K562 (cell line): Measurements from ENCODE around the gene CFAP44. TPM values are rescaled to one million over a fixed set of nuclear protein-coding genes. Genes with fewer than 3 reads are reported as not detected.

Experiments
- ATAC-seq: fragments of 200-7000 bp; cut with Tn5 transposase; 3 replicates; pipeline ENCODE4 v1.9.1; 2020; ENCODE audit warnings: moderate library complexity
- BruUV-seq: library from RNA; stranded (reverse); fragments of 400-500 nt; replicated peaks from 2 replicates; lab custom pipeline; 2021; lab: Mats Ljungman, UMichigan
- CTCF ChIA-PET: fragments of 300-600 bp; formaldehyde crosslinking; extraction: SDS; loops from one replicate; lab custom pipeline; 2021; ENCODE audit warnings: low intra/inter-chr PET ratio; lab: Yijun Ruan, JAX
- POLR2A ChIA-PET: fragments of 300-600, 350-650 bp; sonication (Branson Sonifier 250); formaldehyde crosslinking; extraction: SDS; loops from one replicate; lab custom pipeline; 2021; ENCODE audit warnings: antibody characterized with exemption, inconsistent platforms; lab: Yijun Ruan, JAX
- DNase-seq, 4 experiments: peaks; one replicate each; pipeline versions ENCODE4 v3.0.0 to v3.0.0-alpha.2; 2011 to 2018; ENCODE audit warnings: low spot score in 3 of 4, mixed read lengths in 3 of 4; ENCODE audit errors: extremely low read depth in 1 of 4
- FAIRE-seq: peaks from 2 replicates; lab custom pipeline; 2011; peaks lifted over from hg19 to GRCh38; lab: Jason Lieb, UNC
- H2AFZ ChIP-seq: 2 replicates; pipeline ENCODE4 v1.6.0; 2011; ENCODE audit warnings: low read depth, low read length, control low read depth, inconsistent platforms
- H3K27ac ChIP-seq: fragments of 200-600 bp; 3 replicates; pipeline ENCODE4 v1.8.0; 2011; ENCODE audit warnings: low read depth, mild to moderate bottlenecking, control low read depth, inconsistent platforms, low read length, moderate library complexity, mixed read lengths; ENCODE audit errors: extremely low read depth
- H3K27me3 ChIP-seq, 2 experiments: fragments of 300-600 bp in 1 of 2; 2 replicates in 1 of 2; 3 replicates in 1 of 2; pipeline versions ENCODE4 v1.6.0 to v1.8.0; 2011; ENCODE audit warnings: inconsistent platforms in 2 of 2, low read length in 2 of 2, mild to moderate bottlenecking in 1 of 2, mixed read lengths in 1 of 2, moderate library complexity in 1 of 2; ENCODE audit not compliant: control insufficient read depth in 2 of 2, insufficient read depth in 2 of 2
- H3K36me3 ChIP-seq: fragments of 300-600 bp; 3 replicates; pipeline ENCODE4 v1.8.0; 2011; ENCODE audit warnings: mild to moderate bottlenecking, low read length, inconsistent platforms; ENCODE audit not compliant: control insufficient read depth, insufficient read depth
- H3K4me1 ChIP-seq, 2 experiments: fragments of 200-600 bp in 1 of 2; replicated peaks in 1 of 2; 2 replicates in 1 of 2; 3 replicates in 1 of 2; pipeline versions ENCODE4 v1.5.1 to v1.8.0; 2011; ENCODE audit warnings: inconsistent platforms in 2 of 2, low read length in 2 of 2, mild to moderate bottlenecking in 1 of 2, mixed read lengths in 1 of 2, moderate library complexity in 1 of 2; ENCODE audit not compliant: control insufficient read depth in 2 of 2, insufficient read depth in 2 of 2
- H3K4me2 ChIP-seq: 2 replicates; pipeline ENCODE4 v1.6.1; 2011; ENCODE audit warnings: low read length, control low read depth, inconsistent platforms, mixed read lengths; ENCODE audit not compliant: insufficient read depth
- H3K4me3 ChIP-seq: fragments of 200-600 bp; sonication (generic), shearing (Covaris generic); 2 replicates; pipeline ENCODE4 v1.5.1; 2016; ENCODE audit warnings: control low read depth, inconsistent platforms
- H3K79me2 ChIP-seq: fragments of 200-600 bp; 3 replicates; pipeline ENCODE4 v1.8.0; 2011; ENCODE audit warnings: low read length, inconsistent platforms; ENCODE audit not compliant: control insufficient read depth, insufficient read depth
- H3K9ac ChIP-seq, 2 experiments: 2 replicates each; pipeline versions ENCODE4 v1.6.0 to v1.6.1; 2011; ENCODE audit warnings: low read depth in 2 of 2, low read length in 2 of 2, control low read depth in 1 of 2, inconsistent platforms in 1 of 2, mild to moderate bottlenecking in 1 of 2, mixed read lengths in 1 of 2; ENCODE audit not compliant: insufficient read depth in 1 of 2
- H3K9me1 ChIP-seq: one replicate; pipeline ENCODE4 v1.6.0; 2011; ENCODE audit warnings: inconsistent platforms, mild to moderate bottlenecking, low read length, moderate library complexity; ENCODE audit not compliant: control insufficient read depth, insufficient read depth
- H3K9me3 ChIP-seq: replicated peaks from 2 replicates; pipeline ENCODE4 v1.5.1; 2011; ENCODE audit warnings: low read depth, low read length, inconsistent platforms; ENCODE audit not compliant: control insufficient read depth, insufficient read depth
- H4K20me1 ChIP-seq: replicated peaks from 2 replicates; pipeline ENCODE4 v1.6.1; 2011; ENCODE audit warnings: low read length, inconsistent platforms, mixed read lengths; ENCODE audit not compliant: control insufficient read depth, insufficient read depth
- CREBBP ChIP-seq: IDR thresholded peaks from one replicate; pipeline ENCODE4 v1.6.1; 2012; ENCODE audit warnings: low read depth, mild to moderate bottlenecking, control low read depth, inconsistent platforms, low read length
- HLTF ChIP-seq: fragments of 450-650 bp; IDR thresholded peaks from 2 replicates; pipeline ENCODE4 v1.6.1; 2016
- MAFK ChIP-seq: IDR thresholded peaks from 2 replicates; pipeline ENCODE4 v1.6.1; 2011; ENCODE audit warnings: low read length, improper control_type of control experiment
- REST ChIP-seq, 2 experiments: fragments of 450-650 bp; formaldehyde crosslinking in 1 of 2; IDR thresholded peaks; 2 replicates each; pipeline versions ENCODE4 v1.4.0 to v1.6.1; 2014 to 2020; ENCODE audit warnings: mild to moderate bottlenecking in 2 of 2, borderline replicate concordance in 1 of 2, low read depth in 1 of 2
- SRSF9 ChIP-seq: fragments of 200-400 bp; formaldehyde crosslinking; IDR thresholded peaks from 2 replicates; pipeline ENCODE4 v1.6.1; 2017; ENCODE audit warnings: low read depth, low read length, borderline replicate concordance
- ZNF696 ChIP-seq: fragments of 250-450 bp; sonication (Bioruptor Pico); conservative IDR thresholded peaks from 2 replicates; pipeline ENCODE4 v1.4.0; 2020; ENCODE audit warnings: mild to moderate bottlenecking, moderate library complexity
- WGBS: fragments of 100-300 bp; shearing (Covaris generic); methylation state at CpG from one replicate; pipeline ENCODE4 v1.1.6; 2016; ENCODE audit warnings: low coverage, mixed read lengths; ENCODE audit not compliant: insufficient coverage; ENCODE audit errors: missing lambda C conversion rate; 5-methylcytosine and 5-hydroxymethylcytosine counted together
- in situ Hi-C: fragments of 300-500 bp; cut with MboI; formaldehyde crosslinking; loops from 4 replicates; pipeline ENCODE4 v1.15.0; 2018; ENCODE audit warnings: inconsistent platforms, mixed read lengths
- intact Hi-C: fragments of 100-400 bp; cut with micrococcal nuclease; formaldehyde crosslinking; loops from 2 replicates; pipeline ENCODE4 v1.14.2; 2022
- polyA plus RNA-seq, 8 experiments: library from polyadenylated mRNA; depleted of rRNA in 4 of 8; stranded (reverse) in 5 of 8; unstranded in 3 of 8; fragments of >200 nt; fragmentation: Nextera tagmentation in 2 of 8; fragmentation: Illumina TruSeq in 1 of 8; extraction: Ambion mirVana in 2 of 8; extraction: Trizol in 1 of 8; gene quantifications; 2 replicates each; pipeline versions ENCODE4 v1.2.1 to v1.2.3, GENCODE V29; 2011 to 2014; ENCODE audit warnings: inconsistent platforms in 1 of 8, missing spikeins in 1 of 8
- total RNA-seq, 7 experiments: library from RNA; depleted of rRNA in 6 of 7; stranded (reverse); fragments of >200 nt in 6 of 7; fragmentation: Illumina TruSeq in 2 of 7; extraction: Trizol in 2 of 7; gene quantifications; 2 replicates each; pipeline versions ENCODE4 v1.2.1 to v1.2.3, GENCODE V29; 2011 to 2021; ENCODE audit warnings: low replicate concordance in 1 of 7
- TF ChIP-seq, protein P1 (sequence below): fragments of 250-450 bp; sonication (Bioruptor Pico); IDR thresholded peaks from 2 replicates; pipeline ENCODE4 v1.5.0; 2021; ENCODE audit warnings: mild to moderate bottlenecking, borderline replicate concordance
- TF ChIP-seq, protein P2 (sequence below): sonication (generic); formaldehyde crosslinking; IDR thresholded peaks from 2 replicates; pipeline ENCODE4 v1.8.0; 2023; ENCODE audit warnings: mild to moderate bottlenecking, missing genetic modification reagents

CFAP44 gene
- total and polyA plus RNA-seq, 9 of the 15 experiments (the other 6 are each of a cell fraction or from before 2014, with no cell fraction given): 0.29 to 2.4 (median 1.1) TPM

DNA sequence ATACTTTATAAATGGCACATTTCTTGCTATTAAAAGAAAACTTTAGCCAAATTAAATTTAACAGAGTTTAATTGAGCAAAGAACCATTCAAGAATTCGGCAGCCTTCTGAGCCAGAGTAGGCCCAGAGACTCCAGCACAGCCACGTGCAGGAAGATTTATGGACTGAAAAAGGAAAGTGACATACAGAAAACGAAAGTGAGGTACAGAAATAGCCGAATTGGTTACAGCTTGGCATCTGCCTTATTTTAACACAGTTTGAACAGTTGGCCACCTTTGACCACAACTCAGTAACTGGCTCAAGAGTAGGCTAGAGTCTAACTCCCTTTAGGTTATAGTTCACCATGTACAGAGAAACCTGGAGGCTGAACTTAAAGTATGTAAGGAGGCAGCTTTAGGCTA lies 17.6 kb downstream of the CFAP44 start:
- intact Hi-C loops: no loop called here
- no peak for ATAC-seq
- BruUV-seq: no TSS peak
- TF ChIP-seq ZNF696 (CRISPR knock-in tag) (no peak), REST (IDR thresholded peaks at IDR 0.05; ENCODE audit: borderline replicate concordance) (no peak), REST (CRISPR knock-in tag; IDR thresholded peaks at IDR 0.05; ENCODE audit: low read depth) (no peak), SRSF9 (no peak), CREBBP (no peak), MAFK (no peak), HLTF (no peak)
- TF ChIP-seq, protein P1, sequence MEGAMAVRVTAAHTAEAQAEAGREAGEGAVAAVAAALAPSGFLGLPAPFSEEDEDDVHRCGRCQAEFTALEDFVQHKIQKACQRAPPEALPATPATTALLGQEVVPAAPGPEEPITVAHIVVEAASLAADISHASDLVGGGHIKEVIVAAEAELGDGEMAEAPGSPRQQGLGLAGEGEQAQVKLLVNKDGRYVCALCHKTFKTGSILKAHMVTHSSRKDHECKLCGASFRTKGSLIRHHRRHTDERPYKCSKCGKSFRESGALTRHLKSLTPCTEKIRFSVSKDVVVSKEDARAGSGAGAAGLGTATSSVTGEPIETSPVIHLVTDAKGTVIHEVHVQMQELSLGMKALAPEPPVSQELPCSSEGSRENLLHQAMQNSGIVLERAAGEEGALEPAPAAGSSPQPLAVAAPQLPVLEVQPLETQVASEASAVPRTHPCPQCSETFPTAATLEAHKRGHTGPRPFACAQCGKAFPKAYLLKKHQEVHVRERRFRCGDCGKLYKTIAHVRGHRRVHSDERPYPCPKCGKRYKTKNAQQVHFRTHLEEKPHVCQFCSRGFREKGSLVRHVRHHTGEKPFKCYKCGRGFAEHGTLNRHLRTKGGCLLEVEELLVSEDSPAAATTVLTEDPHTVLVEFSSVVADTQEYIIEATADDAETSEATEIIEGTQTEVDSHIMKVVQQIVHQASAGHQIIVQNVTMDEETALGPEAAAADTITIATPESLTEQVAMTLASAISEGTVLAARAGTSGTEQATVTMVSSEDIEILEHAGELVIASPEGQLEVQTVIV (CRISPR knock-in tag): no peak
- TF ChIP-seq, protein P2, sequence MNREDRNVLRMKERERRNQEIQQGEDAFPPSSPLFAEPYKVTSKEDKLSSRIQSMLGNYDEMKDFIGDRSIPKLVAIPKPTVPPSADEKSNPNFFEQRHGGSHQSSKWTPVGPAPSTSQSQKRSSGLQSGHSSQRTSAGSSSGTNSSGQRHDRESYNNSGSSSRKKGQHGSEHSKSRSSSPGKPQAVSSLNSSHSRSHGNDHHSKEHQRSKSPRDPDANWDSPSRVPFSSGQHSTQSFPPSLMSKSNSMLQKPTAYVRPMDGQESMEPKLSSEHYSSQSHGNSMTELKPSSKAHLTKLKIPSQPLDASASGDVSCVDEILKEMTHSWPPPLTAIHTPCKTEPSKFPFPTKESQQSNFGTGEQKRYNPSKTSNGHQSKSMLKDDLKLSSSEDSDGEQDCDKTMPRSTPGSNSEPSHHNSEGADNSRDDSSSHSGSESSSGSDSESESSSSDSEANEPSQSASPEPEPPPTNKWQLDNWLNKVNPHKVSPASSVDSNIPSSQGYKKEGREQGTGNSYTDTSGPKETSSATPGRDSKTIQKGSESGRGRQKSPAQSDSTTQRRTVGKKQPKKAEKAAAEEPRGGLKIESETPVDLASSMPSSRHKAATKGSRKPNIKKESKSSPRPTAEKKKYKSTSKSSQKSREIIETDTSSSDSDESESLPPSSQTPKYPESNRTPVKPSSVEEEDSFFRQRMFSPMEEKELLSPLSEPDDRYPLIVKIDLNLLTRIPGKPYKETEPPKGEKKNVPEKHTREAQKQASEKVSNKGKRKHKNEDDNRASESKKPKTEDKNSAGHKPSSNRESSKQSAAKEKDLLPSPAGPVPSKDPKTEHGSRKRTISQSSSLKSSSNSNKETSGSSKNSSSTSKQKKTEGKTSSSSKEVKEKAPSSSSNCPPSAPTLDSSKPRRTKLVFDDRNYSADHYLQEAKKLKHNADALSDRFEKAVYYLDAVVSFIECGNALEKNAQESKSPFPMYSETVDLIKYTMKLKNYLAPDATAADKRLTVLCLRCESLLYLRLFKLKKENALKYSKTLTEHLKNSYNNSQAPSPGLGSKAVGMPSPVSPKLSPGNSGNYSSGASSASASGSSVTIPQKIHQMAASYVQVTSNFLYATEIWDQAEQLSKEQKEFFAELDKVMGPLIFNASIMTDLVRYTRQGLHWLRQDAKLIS (CRISPR knock-in tag): no peak

More for the DNA sequence above, 17.6 kb downstream of the CFAP44 start:
- POLR2A ChIA-PET: no interaction called here
- H3K79me2 ChIP-seq: no peaks in the 10 kb centered on the region
- H3K27me3 ChIP-seq: no peaks in the 10 kb centered on the region
- H3K9me1 ChIP-seq: no peaks in the 10 kb centered on the region
- no peak overlapping the region for H3K4me2 ChIP-seq
- FAIRE-seq (no peak), DNase-seq (no peak)
- no peaks in the 10 kb centered on the region for H3K36me3 ChIP-seq
- no peak overlapping the region for H3K27ac ChIP-seq
- in situ Hi-C loops: no loop called here
- H4K20me1 ChIP-seq: no peaks in the 10 kb centered on the region
- WGBS: 32% methylated on average over 4 of the region's 4 CpGs
- no peak overlapping the region for H2AFZ ChIP-seq
- H3K9me3 ChIP-seq: no peaks in the 10 kb centered on the region
- CTCF ChIA-PET: no interaction called here
- no peak overlapping the region for H3K4me3 ChIP-seq
- no peaks in the 10 kb centered on the region for H3K4me1 ChIP-seq
- no peak overlapping the region for H3K9ac ChIP-seq
